ENCODE results near the gene CLIP2. TPM values are rescaled to one million over a fixed set of nuclear protein-coding genes. Genes with fewer than 3 reads are reported as not detected.
A peak's percentile ranks its signal among the peaks of the same experiment; 100 is the strongest.
"Not testable (repeated sequence)": the region's sequence is repeated elsewhere in the genome, so short reads cannot be mapped to it uniquely, and the experiment has no call there.

CLIP2 gene
- total and polyA plus RNA-seq, 2 of the 4 experiments (the other 2 are of a cell fraction), result 18.1 to 20.7 TPM

- Histone ChIP-seq H2BK15ac (ENCODE audit: low read depth, low read length) (no peak overlapping the region), H2AK5ac (ENCODE audit: low read depth, low read length) (peak overlapping the region; percentile 51; the same call in 1 of the 2 replicates), H3K23ac (ENCODE audit: low read depth, low read length) (no peak overlapping the region), H4K20me1 (ENCODE audit: insufficient read depth, low read length) (no peaks in the 10 kb centered on the region), H3K9ac (ENCODE audit: low read depth, low read length) (no peak overlapping the region), H3K36me3 (ENCODE audit: control insufficient read depth, insufficient read depth, low read length) (no peaks in the 10 kb centered on the region), H3K27ac (ENCODE audit: insufficient read depth, low read length) (no peak overlapping the region), H3K4me3 (ENCODE audit: insufficient read depth, low read depth, low read length) (no peak overlapping the region), H2BK5ac (ENCODE audit: low read depth, low read length, poor library complexity, severe bottlenecking) (no peak overlapping the region), H4K8ac (ENCODE audit: low read depth in 2 of 2, low read length in 2 of 2) (no peak overlapping the region), H3K9me1 (ENCODE audit: insufficient read depth, low read length) (no peaks in the 10 kb centered on the region), H3K4ac (ENCODE audit: low read depth, low read length) (no peak overlapping the region), H2BK120ac (ENCODE audit: low read depth, low read length) (peak overlapping the region; percentile 8; the same call in 1 of the 2 replicates), H3K4me1 (ENCODE audit: control insufficient read depth, insufficient read depth, low read length) (peaks cover 8% of the 10 kb centered on the region), H3K9me3 (ENCODE audit: control insufficient read depth, insufficient read depth, low read length) (no peaks in the 10 kb centered on the region), H4K91ac (ENCODE audit: insufficient read depth, low read depth, low read length) (no peak overlapping the region), H3K18ac (ENCODE audit: low read depth, low read length) (no peak overlapping the region), H3K4me2 (ENCODE audit: low read depth, low read length) (no peak overlapping the region), H4K5ac (ENCODE audit: low read depth, low read length) (no peak overlapping the region), H3K56ac (ENCODE audit: extremely low read depth, insufficient read depth, low read length) (no peak overlapping the region), H3K27me3 (ENCODE audit: control insufficient read depth, insufficient read depth, low read length) (no peaks in the 10 kb centered on the region; the same call in 1 of the 2 replicates), H2BK20ac (ENCODE audit: low read depth, low read length) (no peak overlapping the region), H3K14ac (replicated peaks; ENCODE audit: low read depth, low read length) (no peak overlapping the region; the same call in 1 of the 2 replicates), H3K79me1 (ENCODE audit: low read depth in 1 of 2, low read length in 2 of 2) (no peaks in the 10 kb centered on the region), H2AK9ac (replicated peaks; ENCODE audit: low read depth, low read length, poor library complexity) (no peak overlapping the region), H2AFZ (replicated peaks; ENCODE audit: low read length, poor library complexity) (peak overlapping the region; percentile 58)
- WGBS, 2 experiments (ENCODE audit: extremely low coverage in 2 of 2, insufficient read length in 1 of 2), result 77% methylated on average over 5 of the region's 12 CpGs; no CpG with 5 or more reads in 1 of the 2 experiments
- intact Hi-C loops (cut with micrococcal nuclease), result no loop called here
- no peak for ATAC-seq (ENCODE audit: low read depth)
- CTCF ChIA-PET, result interaction anchor here (0.6 kb wide), 1 partner anchor 18 kb away, joined by 3 read pairs; no protein-coding TSS in a partner anchor
- in situ Hi-C loops (cut with MboI; ENCODE audit: low sequenced_read_pairs), result no loop called here
- TF ChIP-seq SMC3 (IDR thresholded peaks at IDR 0.05; ENCODE audit: low read depth, low read length) (no peak), BHLHE40 (IDR thresholded peaks at IDR 0.05; ENCODE audit: low read depth, low read length) (no peak), MAFK (IDR thresholded peaks at IDR 0.05; ENCODE audit: low read depth, low read length) (no peak), RAD21 (IDR thresholded peaks at IDR 0.05; ENCODE audit: low read length) (no peak), CEBPB (IDR thresholded peaks at IDR 0.05; ENCODE audit: low read depth, low read length) (no peak)
- DNase-seq, result no peak
- dilution Hi-C loops (cut with HindIII; ENCODE audit: low sequenced_read_pairs, unreplicated experiment), result no loop called here
- POLR2A ChIA-PET (ENCODE audit: unreplicated experiment), result no interaction called here
- no TSS peak for BruUV-seq (replicated peaks)
Measured at GRCh38 chr7:74430961-74431466, 141.8 kb downstream of the CLIP2 start.

- H3K36me3 ChIP-seq (ENCODE audit: control insufficient read depth, insufficient read depth, low read length); H3K4ac ChIP-seq (ENCODE audit: low read depth, low read length); H3K4me1 ChIP-seq (ENCODE audit: control insufficient read depth, insufficient read depth, low read length); H3K9me3 ChIP-seq (ENCODE audit: control insufficient read depth, insufficient read depth, low read length); H4K8ac ChIP-seq (ENCODE audit: low read depth in 2 of 2, low read length in 2 of 2); H3K27ac ChIP-seq (ENCODE audit: insufficient read depth, low read length); H3K56ac ChIP-seq (ENCODE audit: extremely low read depth, insufficient read depth, low read length); H3K79me1 ChIP-seq (ENCODE audit: low read depth in 1 of 2, low read length in 2 of 2); DNase-seq; intact Hi-C loops (cut with micrococcal nuclease); H2AK9ac ChIP-seq (replicated peaks; ENCODE audit: low read depth, low read length, poor library complexity); H3K4me2 ChIP-seq (ENCODE audit: low read depth, low read length); H3K9ac ChIP-seq (ENCODE audit: low read depth, low read length); H4K91ac ChIP-seq (ENCODE audit: insufficient read depth, low read depth, low read length); H2BK20ac ChIP-seq (ENCODE audit: low read depth, low read length); H3K9me1 ChIP-seq (ENCODE audit: insufficient read depth, low read length); in situ Hi-C loops (cut with MboI; ENCODE audit: low sequenced_read_pairs); H2AK5ac ChIP-seq (ENCODE audit: low read depth, low read length); H4K20me1 ChIP-seq (ENCODE audit: insufficient read depth, low read length); BruUV-seq (replicated peaks); ATAC-seq (ENCODE audit: low read depth); H4K5ac ChIP-seq (ENCODE audit: low read depth, low read length); H3K14ac ChIP-seq (replicated peaks; ENCODE audit: low read depth, low read length); H3K4me3 ChIP-seq (ENCODE audit: insufficient read depth, low read depth, low read length); POLR2A ChIA-PET (ENCODE audit: unreplicated experiment); dilution Hi-C loops (cut with HindIII; ENCODE audit: low sequenced_read_pairs, unreplicated experiment); H2BK15ac ChIP-seq (ENCODE audit: low read depth, low read length); H3K23ac ChIP-seq (ENCODE audit: low read depth, low read length); H3K18ac ChIP-seq (ENCODE audit: low read depth, low read length); H3K27me3 ChIP-seq (ENCODE audit: control insufficient read depth, insufficient read depth, low read length); H2BK5ac ChIP-seq (ENCODE audit: low read depth, low read length, poor library complexity, severe bottlenecking); H2AFZ ChIP-seq (replicated peaks; ENCODE audit: low read length, poor library complexity); H2BK120ac ChIP-seq (ENCODE audit: low read depth, low read length): not testable (repeated sequence)
- WGBS, 2 experiments (ENCODE audit: extremely low coverage in 2 of 2, insufficient read length in 1 of 2), result no CpG with 5 or more reads among the region's 1 CpG
- CTCF ChIA-PET, result interaction anchor here (0.7 kb wide), 1 partner anchor 65 kb away, joined by 3 read pairs; no protein-coding TSS in a partner anchor
Measured at GRCh38 chr7:74437291-74437571, 148.0 kb downstream of the CLIP2 start.
